ENCODE measurements around the gene PRELID3B. TPM values are rescaled to one million over a fixed set of nuclear protein-coding genes. Genes with fewer than 3 reads are reported as not detected.
A peak's percentile ranks its signal among the peaks of the same experiment; 100 is the strongest.

Gene PRELID3B
- total RNA-seq, 1 experiment from 2014 or later: 76.2 TPM

DNA sequence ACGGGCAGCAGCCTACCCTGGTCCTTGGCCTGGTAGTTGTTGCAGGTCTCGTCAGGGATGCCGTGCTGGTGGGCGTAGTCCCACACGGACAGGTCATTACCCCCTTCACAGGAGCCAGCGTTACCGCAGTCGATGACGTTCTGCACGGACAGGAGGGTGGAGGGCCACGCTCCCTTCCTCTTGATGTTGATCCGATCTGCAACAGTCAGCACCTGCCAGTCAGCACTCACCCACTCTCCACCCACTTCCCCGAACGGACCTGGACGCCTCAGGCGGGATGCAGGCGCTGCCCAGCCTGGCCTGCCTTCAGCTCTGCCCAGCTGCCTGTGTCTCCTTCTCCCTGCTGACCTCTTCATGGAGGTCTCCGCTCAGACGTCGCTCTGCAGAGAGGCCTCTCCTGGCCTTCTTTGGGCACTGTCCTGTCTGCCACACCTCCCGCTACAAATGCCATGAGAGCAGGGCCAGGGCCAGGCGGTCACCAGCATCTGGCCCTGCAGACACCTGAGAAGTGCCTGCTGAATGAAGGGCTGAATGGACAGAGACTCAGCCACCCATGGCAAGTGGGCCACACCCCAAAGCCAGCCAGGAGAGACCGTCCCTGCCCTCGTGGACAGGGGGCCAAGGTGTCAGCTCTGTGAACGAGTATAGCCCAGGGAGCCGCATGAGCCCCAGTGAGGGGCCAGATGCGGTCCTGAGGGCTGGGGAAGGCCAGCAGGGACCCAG lies 41.0 kb downstream of the PRELID3B start:
- in situ Hi-C loops (cut with HindIII; ENCODE audit: low sequenced_read_pairs): no loop called here
- DNase-seq (ENCODE audit: low spot score): no peak

DNA sequence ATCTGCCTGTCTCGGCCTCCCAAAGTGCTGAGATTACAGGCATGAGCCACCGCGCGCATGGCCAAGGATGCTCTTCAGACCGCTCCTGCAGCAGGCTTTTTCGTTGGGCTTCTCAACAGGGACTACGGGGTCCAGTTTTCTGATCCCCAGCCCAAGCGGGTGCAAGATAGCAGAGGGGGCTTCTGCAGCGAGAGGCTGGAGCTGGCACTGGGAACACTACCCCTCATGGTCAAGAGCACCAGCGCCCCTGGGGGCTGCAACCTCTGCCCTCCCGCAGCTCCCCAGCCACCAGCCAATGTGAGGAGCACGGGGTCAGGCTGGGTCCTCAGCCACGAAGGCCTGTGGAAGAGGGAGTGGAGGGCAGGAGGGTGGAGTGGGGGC lies 41.5 kb downstream of the PRELID3B start:
- no peak for DNase-seq (ENCODE audit: low spot score)
- in situ Hi-C loops (cut with HindIII; ENCODE audit: low sequenced_read_pairs): no loop called here

DNA sequence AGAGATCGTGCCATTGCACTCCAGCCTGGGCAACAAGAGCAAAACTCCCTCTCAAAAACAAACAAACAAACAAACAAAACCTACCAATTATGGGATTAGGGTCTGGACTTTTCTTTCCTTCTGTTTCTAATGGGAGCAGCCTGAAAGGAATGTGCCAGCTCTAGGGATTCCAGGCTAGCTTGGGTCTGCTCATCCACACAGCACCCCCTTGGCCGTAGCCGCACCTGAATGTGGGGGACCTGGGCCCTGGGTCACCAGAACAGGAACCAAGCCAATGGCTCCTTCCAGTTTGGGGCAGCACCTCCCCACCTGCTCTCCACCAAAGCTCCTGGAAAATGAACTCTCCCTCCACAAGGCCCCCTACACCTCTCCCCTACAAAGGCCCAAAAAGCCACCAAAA lies 42.3 kb downstream of the PRELID3B start:
- in situ Hi-C loops (cut with HindIII; ENCODE audit: low sequenced_read_pairs): no loop called here

DNA sequence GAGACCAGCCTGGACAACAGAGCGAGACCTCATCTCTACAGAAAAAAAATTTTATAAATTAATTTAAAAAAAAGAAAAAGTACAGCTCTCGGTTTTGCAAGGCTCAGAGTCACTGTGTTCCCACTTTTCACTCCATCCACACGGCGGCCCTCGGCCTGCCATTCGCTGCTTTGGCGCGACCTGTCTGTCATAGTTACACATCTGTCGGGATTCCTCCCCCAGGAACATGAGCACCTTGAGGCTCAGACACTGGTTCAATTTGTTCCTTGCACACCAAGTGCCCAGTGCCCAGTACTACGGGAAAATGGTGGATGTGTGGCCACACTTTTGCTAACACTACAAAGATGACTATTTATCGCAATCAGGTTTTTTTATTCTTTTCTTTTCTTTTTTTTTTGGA lies 43.9 kb downstream of the PRELID3B start:
- in situ Hi-C loops (cut with HindIII; ENCODE audit: low sequenced_read_pairs): no loop called here
- DNase-seq (ENCODE audit: low spot score): no peak

More for the DNA sequence above, 42.3 kb downstream of the PRELID3B start:
- no peak for DNase-seq (ENCODE audit: low spot score)

DNA sequence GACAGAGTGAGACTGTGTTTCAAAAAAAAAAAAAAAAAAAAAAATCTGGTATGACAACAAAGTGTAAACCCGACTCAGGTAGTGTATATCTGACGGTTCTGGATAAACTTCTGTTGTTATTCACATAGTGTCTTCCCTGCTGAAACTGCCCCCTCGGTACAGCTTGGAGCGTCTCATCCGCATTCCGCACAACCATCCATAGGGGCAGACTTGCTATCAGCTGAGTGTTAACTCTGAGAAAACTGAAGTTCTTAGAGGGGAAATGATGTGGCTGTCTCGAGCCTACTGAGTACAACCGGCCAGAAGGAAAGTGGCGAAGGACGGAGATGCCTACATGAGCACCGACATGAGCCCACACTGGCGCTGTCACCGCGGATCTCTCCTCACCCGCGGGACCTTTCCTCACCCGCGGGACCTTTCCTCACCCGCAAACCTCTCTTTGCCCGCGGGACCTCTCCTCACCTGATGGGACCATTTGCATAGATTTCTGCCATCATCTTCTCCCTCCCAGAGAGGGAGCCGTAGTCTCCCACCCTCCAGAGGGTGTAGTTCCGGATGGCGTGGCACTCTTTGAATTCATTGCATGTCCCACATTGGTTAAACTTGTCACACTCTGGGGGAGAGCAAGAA lies 45.3 kb downstream of the PRELID3B start:
- in situ Hi-C loops (cut with HindIII; ENCODE audit: low sequenced_read_pairs): no loop called here
- no peak for DNase-seq (ENCODE audit: low spot score)

DNA sequence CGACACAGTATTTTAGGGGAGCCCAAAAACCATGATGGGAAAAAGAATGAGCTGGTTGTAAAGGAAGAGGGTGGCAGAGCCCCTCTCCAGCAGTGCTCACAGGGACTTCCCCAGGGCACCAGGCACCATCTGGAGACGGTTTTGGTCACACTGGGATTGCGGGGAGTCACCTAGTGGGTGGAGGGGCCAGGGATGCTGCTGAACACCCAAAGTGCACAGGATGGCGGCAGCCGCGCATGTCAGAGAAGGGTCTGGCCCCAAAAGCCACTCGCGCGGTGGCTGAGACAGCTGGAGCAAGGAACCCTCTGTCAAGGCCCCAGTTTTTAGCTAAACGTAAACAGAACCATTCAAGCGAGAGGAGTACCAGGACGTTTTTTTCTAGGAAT lies 46.4 kb downstream of the PRELID3B start:
- no peak for DNase-seq (ENCODE audit: low spot score)
- in situ Hi-C loops (cut with HindIII; ENCODE audit: low sequenced_read_pairs): no loop called here

DNA sequence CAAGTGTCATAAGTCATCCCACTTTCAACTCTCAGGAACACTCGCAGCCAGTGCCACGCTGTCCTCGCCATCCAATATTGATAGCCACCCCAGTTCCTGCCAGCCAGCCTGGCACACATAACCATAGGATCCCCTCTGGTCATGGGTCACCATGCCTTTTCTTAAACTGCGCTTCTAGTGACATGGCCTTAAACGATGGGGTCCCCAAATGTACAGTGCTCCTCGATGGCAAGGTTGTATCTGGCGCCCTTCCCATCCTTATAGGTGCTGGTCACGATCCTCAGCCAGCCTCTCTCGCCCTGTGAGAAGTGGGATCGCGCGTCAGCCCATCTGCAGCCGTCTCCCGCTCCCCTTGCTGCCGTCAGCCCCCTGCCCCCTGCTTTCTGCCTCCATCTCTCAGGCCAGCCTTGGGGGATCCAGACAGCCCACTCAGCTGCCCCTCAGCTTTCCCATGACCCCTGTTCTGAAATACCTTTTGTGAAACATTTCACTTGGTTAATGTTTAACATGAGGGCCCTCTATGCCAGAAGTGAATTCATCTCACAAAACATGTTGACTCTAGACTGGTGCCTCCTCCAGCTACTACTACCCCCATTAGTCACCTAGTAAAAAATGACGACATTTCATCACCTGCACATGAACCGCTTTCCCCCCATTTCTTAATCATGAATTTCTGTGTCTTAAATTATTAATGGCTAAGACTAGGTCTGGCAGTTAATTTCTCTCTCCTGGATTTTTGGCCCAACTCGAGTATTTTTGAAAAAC lies 46.9 kb downstream of the PRELID3B start:
- DNase-seq (ENCODE audit: low spot score): no peak
- in situ Hi-C loops (cut with HindIII; ENCODE audit: low sequenced_read_pairs): no loop called here

DNA sequence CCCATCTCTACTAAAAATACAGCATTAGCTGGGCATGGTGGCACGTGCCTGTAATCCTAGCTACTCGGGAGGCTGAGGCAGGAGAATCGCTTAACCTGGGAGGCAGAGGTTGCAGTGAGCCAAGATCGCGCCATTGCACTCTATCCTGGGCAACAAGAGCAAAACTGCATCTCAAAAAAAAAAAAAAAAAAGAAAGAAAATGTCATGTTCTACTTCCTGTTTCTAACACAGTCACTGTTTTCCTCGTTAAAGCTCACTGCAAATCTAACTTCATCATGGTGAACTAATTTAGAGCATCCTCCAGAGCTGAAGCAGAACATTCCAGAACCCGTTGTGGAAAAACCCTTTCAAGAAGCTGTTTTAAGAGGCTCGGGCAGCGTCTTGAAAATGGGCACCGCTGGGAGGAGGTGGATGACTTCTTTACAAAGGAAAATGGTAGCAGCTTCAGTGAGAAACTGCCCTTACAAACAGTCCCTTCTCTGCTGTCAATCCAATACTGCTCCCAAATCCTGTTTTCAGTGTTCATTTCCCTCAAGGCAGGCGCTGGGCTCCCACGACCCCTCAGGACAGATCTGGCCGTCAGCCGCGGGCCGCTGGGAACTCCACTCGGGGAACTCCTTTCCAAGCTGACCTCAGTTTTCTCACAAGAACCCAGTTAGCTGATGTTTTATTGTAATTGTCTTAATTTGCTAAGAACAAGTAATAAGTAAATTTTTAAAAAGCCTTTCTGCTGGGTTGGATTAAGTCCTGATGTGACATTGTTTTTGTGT lies 48.0 kb downstream of the PRELID3B start:
- DNase-seq (ENCODE audit: low spot score): no peak
- in situ Hi-C loops (cut with HindIII; ENCODE audit: low sequenced_read_pairs): no loop called here

DNA sequence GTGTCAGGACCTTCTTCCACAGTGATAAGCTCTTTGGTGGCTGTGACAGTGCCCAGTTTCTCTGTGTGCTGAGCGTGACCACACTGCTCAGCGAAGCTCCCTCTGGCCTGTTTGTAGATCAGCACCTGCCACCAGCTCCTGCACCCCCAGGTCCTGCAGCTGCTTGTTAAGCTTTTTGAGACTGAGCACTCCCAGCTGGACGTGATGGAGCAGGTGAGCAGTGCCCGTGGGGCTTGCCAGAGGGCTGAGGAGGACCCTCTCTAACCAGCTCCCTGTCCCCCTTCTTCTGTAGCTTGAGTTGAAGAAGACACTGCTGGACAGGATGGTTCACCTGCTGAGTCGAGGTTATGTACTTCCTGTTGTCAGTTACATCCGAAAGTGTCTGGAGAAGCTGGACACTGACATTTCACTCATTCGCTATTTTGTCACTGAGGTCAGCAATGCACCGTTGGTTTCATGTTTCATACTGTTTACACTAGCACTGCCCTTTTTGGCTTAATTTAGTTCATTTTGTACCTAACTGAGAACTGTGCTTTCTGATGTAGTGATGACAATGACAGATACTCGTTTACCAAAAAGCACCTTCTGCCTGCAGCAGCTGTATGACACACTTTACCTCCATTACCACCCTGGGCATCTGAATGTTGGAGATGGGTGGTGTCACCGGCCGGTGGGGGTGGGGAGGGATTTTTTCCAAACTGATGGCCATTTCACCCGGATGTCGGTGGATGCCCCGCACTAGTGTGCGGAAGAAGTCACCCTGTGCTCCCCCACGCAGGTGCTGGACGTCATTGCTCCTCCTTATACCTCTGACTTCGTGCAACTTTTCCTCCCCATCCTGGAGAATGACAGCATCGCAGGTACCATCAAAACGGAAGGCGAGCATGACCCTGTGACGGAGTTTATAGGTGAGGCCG lies 49.0 kb downstream of the PRELID3B start:
- in situ Hi-C loops (cut with HindIII; ENCODE audit: low sequenced_read_pairs): no loop called here
- no peak for DNase-seq (ENCODE audit: low spot score)

DNA sequence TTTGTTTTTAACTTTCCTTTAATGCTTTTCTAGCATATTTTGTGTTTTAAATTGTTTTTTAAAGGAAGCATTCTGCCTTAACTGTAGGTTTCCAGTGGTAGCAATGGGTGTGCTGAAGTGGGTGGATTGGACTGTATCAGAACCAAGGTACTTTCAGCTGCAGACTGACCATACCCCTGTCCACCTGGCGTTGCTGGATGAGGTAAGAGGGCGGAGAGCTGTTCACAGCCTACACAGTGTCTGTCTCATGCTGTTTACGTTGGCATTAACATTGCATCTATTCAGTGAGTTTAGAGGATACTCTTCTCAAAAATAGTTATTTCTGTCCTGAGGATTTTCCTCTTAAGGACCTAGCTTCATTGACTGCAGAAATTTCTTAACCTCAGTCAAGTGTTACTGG lies 49.7 kb downstream of the PRELID3B start:
- in situ Hi-C loops (cut with HindIII; ENCODE audit: low sequenced_read_pairs): no loop called here
- no peak for DNase-seq (ENCODE audit: low spot score)

DNA sequence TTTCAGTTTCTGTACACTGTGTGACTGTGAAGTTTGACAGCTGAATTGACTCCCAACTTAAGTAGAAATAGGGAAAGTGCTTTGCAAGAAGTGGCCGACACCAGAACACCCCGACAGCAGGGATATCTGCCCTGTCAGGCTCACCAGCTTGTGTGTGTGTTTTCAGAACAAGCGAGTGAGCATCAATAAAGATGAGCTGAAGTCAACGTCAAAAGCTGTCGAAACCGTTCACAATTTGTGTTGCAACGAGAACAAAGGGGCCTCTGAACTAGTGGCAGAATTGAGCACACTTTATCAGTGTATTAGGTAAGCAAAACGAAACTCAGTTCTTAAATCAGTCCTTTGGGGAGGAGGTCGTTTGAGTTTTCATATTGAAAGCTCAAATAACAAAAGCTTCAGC lies 50.9 kb downstream of the PRELID3B start:
- DNase-seq (ENCODE audit: low spot score): no peak
- in situ Hi-C loops (cut with HindIII; ENCODE audit: low sequenced_read_pairs): no loop called here

DNA sequence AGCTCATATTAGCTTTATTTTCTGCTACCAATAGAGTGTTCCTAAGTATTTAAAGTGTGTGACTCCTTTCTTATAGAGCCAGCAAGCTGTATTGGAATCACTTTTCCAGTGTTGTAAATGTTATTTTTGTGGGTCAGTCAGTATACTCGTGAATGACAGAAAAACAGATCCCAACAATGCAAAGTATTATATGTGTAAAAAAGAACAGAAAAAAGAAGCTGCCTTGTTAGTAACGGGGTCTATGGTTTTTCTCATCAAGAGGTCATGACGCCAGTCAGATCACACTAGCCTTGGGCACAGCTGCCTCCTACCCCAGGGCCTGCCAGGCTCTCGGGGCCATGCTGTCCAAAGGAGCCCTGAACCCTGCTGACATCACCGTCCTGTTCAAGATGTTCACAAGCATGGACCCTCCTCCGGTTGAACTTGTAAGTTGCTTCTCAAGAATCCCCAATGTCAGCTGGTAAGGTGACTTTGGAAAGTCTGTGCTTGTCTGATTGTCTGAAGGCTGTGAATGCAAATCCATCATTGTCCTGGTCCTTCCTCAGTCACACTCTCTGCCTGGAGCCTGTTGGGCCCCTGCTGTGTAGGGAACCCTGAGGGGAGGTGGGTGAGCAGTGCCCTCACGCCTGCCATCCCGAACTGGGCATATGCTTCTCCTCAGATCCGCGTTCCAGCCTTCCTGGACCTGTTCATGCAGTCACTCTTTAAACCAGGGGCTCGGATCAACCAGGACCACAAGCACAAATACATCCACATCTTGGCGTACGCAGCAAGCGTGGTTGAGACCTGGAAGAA lies 51.7 kb downstream of the PRELID3B start:
- in situ Hi-C loops (cut with HindIII; ENCODE audit: low sequenced_read_pairs): no loop called here
- DNase-seq (ENCODE audit: low spot score): no peak

DNA sequence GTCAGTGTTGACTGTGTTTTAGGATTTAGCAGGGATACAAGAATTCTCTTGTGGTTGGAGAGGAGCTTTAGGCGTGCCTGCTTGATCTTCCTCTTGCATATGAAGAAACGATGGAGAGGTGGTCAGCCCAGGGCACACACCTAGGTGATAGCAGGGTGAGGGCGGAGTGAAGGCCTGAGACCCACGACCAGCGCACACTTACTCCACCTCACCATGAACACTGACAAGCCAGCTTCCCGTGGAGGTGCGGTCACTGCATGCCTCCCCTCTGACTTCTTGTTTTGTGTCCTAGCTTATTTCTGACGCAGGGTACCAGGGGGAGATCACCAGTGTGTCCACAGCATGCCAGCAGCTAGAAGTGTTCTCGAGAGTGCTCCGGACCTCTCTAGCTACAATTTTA lies 53.4 kb downstream of the PRELID3B start:
- in situ Hi-C loops (cut with HindIII; ENCODE audit: low sequenced_read_pairs): no loop called here
- DNase-seq (ENCODE audit: low spot score): no peak

DNA sequence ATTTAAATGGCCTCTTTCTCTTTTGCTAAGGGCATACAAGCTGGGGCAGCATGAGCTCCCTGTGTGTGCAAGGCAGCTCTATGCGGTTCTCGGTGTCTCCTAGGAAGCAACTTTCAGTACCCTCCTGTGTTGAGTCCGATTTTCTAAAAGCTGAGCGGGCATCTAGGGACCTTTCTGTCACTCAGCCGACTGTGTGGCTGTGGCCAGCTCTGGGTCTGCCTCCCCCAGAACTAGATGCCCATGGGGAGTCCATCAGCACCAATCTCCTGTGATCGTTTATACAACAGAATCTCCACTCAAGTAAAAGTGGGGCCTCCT lies 54.1 kb downstream of the PRELID3B start:
- in situ Hi-C loops (cut with HindIII; ENCODE audit: low sequenced_read_pairs): no loop called here
- DNase-seq (ENCODE audit: low spot score): no peak

DNA sequence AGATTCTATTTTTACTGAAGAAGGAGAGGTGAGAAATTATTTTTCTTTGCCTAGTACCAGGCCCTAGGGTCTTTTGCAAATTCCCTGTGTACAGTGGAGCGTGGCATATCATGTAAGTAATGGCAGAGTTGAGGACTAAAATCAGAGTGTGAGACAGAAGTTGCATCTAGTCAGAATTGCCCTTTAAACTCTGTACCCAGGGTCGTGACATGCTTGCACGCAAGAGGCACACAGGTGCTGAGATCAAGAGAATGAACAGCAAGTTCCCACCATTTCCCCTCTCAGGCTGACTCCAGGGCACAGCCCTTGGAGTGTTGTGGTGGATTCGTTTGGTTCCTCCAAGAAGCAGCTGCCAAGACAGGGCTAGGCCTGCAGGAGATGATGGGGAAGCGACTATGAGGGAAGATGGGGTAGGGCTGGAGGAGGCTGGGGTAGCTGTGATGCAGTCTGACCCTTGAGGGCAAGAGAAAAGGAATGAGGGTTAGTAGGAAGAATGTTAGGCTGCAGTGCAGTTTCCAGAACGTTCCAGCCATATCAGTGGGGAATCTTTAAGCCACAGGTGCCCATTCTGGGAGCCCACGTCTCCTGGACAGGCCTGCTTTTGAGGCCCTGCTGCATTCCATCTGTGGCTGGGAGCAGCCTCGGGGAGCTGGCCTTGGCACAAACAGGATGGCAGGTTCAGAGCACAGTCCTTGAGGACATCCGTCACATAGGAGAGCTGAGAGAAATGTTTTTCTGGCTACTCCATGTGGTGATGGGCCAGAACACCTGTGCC lies 54.6 kb downstream of the PRELID3B start:
- in situ Hi-C loops (cut with HindIII; ENCODE audit: low sequenced_read_pairs): no loop called here
- DNase-seq (ENCODE audit: low spot score): peak; percentile 79

DNA sequence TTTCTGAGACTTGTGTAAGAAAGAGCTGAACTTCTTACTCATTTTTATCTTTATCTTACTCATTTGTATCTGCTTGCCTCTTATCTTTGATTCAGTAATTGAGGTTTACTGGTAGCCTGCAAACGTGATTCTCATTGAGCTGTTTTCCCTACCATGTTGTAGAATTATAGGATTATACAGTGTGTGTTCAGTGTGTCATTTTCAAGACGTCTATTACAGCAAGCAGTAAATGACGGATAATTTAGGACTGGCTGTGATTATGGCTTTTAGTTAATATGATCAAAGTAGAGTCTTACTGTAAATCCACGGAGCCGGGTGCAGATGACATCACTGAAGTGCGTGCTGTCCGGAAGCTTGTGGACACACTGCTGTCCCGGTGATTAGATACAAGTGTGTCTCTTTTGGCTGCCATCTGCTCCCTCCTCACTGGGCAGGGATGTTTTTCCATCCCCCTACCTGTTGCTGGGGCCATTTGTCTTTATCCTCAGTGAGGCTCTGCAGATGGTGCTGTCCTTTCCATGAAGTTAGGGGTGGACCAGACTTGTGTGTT lies 55.5 kb downstream of the PRELID3B start:
- in situ Hi-C loops (cut with HindIII; ENCODE audit: low sequenced_read_pairs): no loop called here
- DNase-seq (ENCODE audit: low spot score): peak; percentile 53

DNA sequence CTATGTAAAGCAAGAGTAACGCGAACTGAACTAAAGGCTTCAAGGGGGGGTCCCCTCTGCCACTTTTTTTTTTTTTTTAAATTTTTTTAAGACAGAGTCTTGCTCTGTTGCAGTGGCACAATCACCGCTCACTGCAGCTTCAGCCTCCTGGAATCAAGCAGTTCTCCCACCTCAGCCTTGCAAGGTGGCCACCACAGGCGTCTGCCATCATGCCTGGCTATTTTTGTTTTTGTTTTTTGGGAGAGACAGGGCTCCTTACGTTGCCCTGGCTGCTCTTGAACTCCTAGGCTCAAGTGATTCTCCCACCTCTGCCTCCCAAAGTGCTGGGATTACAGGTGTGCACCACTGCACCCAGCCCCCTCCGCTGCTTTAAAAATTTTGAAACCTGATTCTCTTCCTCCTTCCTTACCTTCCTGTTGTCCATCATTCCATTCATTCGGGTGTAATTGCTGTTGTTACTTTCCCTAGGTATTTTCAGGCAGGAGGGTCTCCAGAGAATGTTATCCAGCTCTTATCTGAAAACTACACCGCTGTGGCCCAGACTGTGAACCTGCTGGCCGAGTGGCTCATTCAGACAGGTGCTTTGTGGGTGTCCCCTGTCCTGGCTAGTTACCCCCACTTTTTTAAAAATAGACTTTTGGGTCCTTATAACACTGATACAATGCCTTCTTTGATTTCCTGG lies 56.2 kb downstream of the PRELID3B start:
- DNase-seq (ENCODE audit: low spot score): no peak
- in situ Hi-C loops (cut with HindIII; ENCODE audit: low sequenced_read_pairs): no loop called here
